ENCODE measurements around the gene FBXL3. TPM values are rescaled to one million over a fixed set of nuclear protein-coding genes. Genes with fewer than 3 reads are reported as not detected.
A peak's percentile ranks its signal among the peaks of the same experiment; 100 is the strongest.
"Not testable (repeated sequence)": the region's sequence is repeated elsewhere in the genome, so short reads cannot be mapped to it uniquely, and the experiment has no call there.

Gene FBXL3
- total and polyA plus RNA-seq, 8 donors, result 12.7 to 91.4 (median 19.0) TPM

GRCh38 chr13:77019756-77020155, 7.2 kb downstream of the FBXL3 start:
- TF ChIP-seq POLR2A (IDR thresholded peaks at IDR 0.05) (no peak), POLR2AphosphoS5 (IDR thresholded peaks at IDR 0.05) (no peak)
- no peak overlapping the region for H3K27ac ChIP-seq
- no peak for DNase-seq
- no peak overlapping the region for H3K4me3 ChIP-seq
- H3K9me3 ChIP-seq, result no peaks in the 10 kb centered on the region
- peaks cover 22 to 44% (median 38%) of the 10 kb centered on the region in 4 donors for H3K36me3 ChIP-seq
- intact Hi-C loops (cut with DNase I; ENCODE audit: low total_unique reads), result no loop called here
- H3K27me3 ChIP-seq, result no peaks in the 10 kb centered on the region
- H3K4me1 ChIP-seq, result peaks cover 33 to 91% (median 68%) of the 10 kb centered on the region in 4 donors

- Histone ChIP-seq H3K4me1 (peaks cover 15 to 90% (median 53%) of the 10 kb centered on the region in 4 donors), H3K9me3 (no peaks in the 10 kb centered on the region), H3K36me3 (peaks cover 38 to 71% (median 65%) of the 10 kb centered on the region in 4 donors), H3K27me3 (no peaks in the 10 kb centered on the region), H3K4me3 (no peak overlapping the region), H3K27ac (peak overlapping the region in 2 of 5 donors; percentile 27 to 48)
- DNase-seq, result no peak
- intact Hi-C loops (cut with DNase I; ENCODE audit: low total_unique reads), result no loop called here
- WGBS, 5 donors, result 83 to 89% (median 85%) methylated on average over 6 of the region's 6 CpGs
- TF ChIP-seq POLR2AphosphoS5 (IDR thresholded peaks at IDR 0.05) (no peak), CTCF (IDR thresholded peaks at IDR 0.05) (no peak), POLR2A (IDR thresholded peaks at IDR 0.05) (no peak), EP300 (IDR thresholded peaks at IDR 0.05) (no peak)
Observed at GRCh38 chr13:77016888-77017623, 9.9 kb downstream of the FBXL3 start.

- Histone ChIP-seq H3K9me3 (no peaks in the 10 kb centered on the region), H3K4me1 (peaks cover 8 to 82% (median 49%) of the 10 kb centered on the region in 4 donors), H3K27me3 (no peaks in the 10 kb centered on the region), H3K27ac (peak overlapping the region in 2 of 5 donors; percentile 27 to 48), H3K36me3 (peaks cover 43 to 75% (median 72%) of the 10 kb centered on the region in 4 donors), H3K4me3 (no peak overlapping the region)
- 56 to 66% (median 61%) methylated on average over 3 of the region's 3 CpGs for WGBS, 5 donors
- no peak for TF ChIP-seq POLR2AphosphoS5 (IDR thresholded peaks at IDR 0.05)
- no peak for TF ChIP-seq EP300 (IDR thresholded peaks at IDR 0.05)
- no peak for TF ChIP-seq POLR2A (IDR thresholded peaks at IDR 0.05)
- intact Hi-C loops (cut with DNase I; ENCODE audit: low total_unique reads), result no loop called here
- no peak for DNase-seq
Observed at GRCh38 chr13:77016251-77016812, 10.6 kb downstream of the FBXL3 start.

GRCh38 chr13:77014906-77015685, 11.9 kb downstream of the FBXL3 start:
- WGBS, 5 donors, result 89 to 95% (median 90%) methylated on average over 2 of the region's 2 CpGs
- intact Hi-C loops (cut with DNase I; ENCODE audit: low total_unique reads), result no loop called here
- TF ChIP-seq EP300 (IDR thresholded peaks at IDR 0.05) (no peak), CTCF (IDR thresholded peaks at IDR 0.05) (no peak), POLR2AphosphoS5 (IDR thresholded peaks at IDR 0.05) (no peak), POLR2A (IDR thresholded peaks at IDR 0.05) (no peak)
- Histone ChIP-seq H3K4me1 (peaks cover 5 to 70% (median 39%) of the 10 kb centered on the region in 4 donors), H3K4me3 (no peak overlapping the region), H3K9me3 (no peaks in the 10 kb centered on the region), H3K27ac (no peak overlapping the region), H3K27me3 (no peaks in the 10 kb centered on the region), H3K36me3 (peaks cover 55 to 86% (median 85%) of the 10 kb centered on the region in 4 donors)
- DNase-seq, result no peak

- 48 to 68% (median 53%) methylated on average over 2 of the region's 2 CpGs for WGBS, 5 donors
- intact Hi-C loops (cut with DNase I; ENCODE audit: low total_unique reads), result no loop called here
- Histone ChIP-seq H3K4me1 (peaks cover 5 to 64% (median 34%) of the 10 kb centered on the region in 4 donors), H3K27ac (no peak overlapping the region), H3K27me3 (no peaks in the 10 kb centered on the region), H3K36me3 (peaks cover 63 to 97% (median 96%) of the 10 kb centered on the region in 4 donors), H3K9me3 (no peaks in the 10 kb centered on the region), H3K4me3 (no peak overlapping the region)
- DNase-seq, result no peak
- TF ChIP-seq EP300 (IDR thresholded peaks at IDR 0.05) (no peak), POLR2A (IDR thresholded peaks at IDR 0.05) (no peak), POLR2AphosphoS5 (IDR thresholded peaks at IDR 0.05) (no peak), CTCF (IDR thresholded peaks at IDR 0.05) (no peak)
Observed at GRCh38 chr13:77013853-77014542, 13.0 kb downstream of the FBXL3 start.

GRCh38 chr13:77009719-77010118, 17.2 kb downstream of the FBXL3 start:
- Histone ChIP-seq H3K36me3 (peaks cover 49 to 87% (median 83%) of the 10 kb centered on the region in 4 donors), H3K4me1 (peaks cover 0 to 64% (median 25%) of the 10 kb centered on the region in 4 donors)
- H3K27me3 ChIP-seq; H3K9me3 ChIP-seq; H3K27ac ChIP-seq; H3K4me3 ChIP-seq; intact Hi-C loops (cut with DNase I; ENCODE audit: low total_unique reads); DNase-seq: not testable (repeated sequence)
- WGBS, 5 donors, result 88 to 99% (median 96%) methylated on average over 5 of the region's 5 CpGs
